ENCODE results near the gene GTF3A.

The GTF3A gene

DNA sequence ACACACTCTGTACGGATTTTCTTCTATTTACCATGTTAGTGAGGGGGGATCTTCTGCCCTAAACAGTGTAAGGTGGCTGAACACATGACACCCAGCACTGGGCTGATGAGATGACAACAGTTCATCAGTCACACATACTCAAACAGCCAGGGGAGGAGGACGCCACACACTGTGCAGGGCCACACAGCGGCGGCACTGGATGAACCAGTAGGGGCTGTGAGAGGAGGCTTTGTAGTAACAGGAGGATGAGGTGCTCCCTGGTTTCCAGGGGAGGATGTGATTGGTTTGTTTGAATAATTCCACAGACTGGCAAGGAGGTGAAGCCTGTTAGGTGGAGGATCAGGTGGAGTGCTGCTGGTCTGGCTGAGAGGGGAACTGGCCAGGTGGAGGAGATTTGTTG, 16.3 kb upstream of the GTF3A start:
- Histone ChIP-seq H3K9me3 (ENCODE audit: control insufficient read depth, low read length) (no peaks in the 10 kb centered on the region), H3K27ac (no peak overlapping the region), H3K4me3 (ENCODE audit: low read depth, low read length) (no peak overlapping the region), H3K4me1 (no peaks in the 10 kb centered on the region), H2AFZ (no peak overlapping the region), H3K36me3 (ENCODE audit: control insufficient read depth, insufficient read depth, low read length) (no peaks in the 10 kb centered on the region), H3K79me2 (no peaks in the 10 kb centered on the region), H3K4me2 (ENCODE audit: low read length) (no peak overlapping the region), H3K9ac (no peak overlapping the region), H3K27me3 (ENCODE audit: control insufficient read depth, insufficient read depth, low read length) (no peaks in the 10 kb centered on the region)
- TF ChIP-seq CTCF (IDR thresholded peaks at IDR 0.05) = no peak

- H3K27ac ChIP-seq = no peak overlapping the region
- no peak overlapping the region for H2AFZ ChIP-seq
- no peaks in the 10 kb centered on the region for H3K9me3 ChIP-seq (ENCODE audit: control insufficient read depth, low read length)
- H3K27me3 ChIP-seq (ENCODE audit: control insufficient read depth, insufficient read depth, low read length) = no peaks in the 10 kb centered on the region
- H3K4me1 ChIP-seq = no peaks in the 10 kb centered on the region
- TF ChIP-seq CTCF (IDR thresholded peaks at IDR 0.05) = no peak
- no peaks in the 10 kb centered on the region for H3K79me2 ChIP-seq
- no peak overlapping the region for H3K4me3 ChIP-seq (ENCODE audit: low read depth, low read length)
- H3K9ac ChIP-seq = no peak overlapping the region
- H3K4me2 ChIP-seq (ENCODE audit: low read length) = no peak overlapping the region
- H3K36me3 ChIP-seq (ENCODE audit: control insufficient read depth, insufficient read depth, low read length) = no peaks in the 10 kb centered on the region
Measured at GRCh38 chr13:27409013-27409412, 15.4 kb upstream of the GTF3A start.

DNA sequence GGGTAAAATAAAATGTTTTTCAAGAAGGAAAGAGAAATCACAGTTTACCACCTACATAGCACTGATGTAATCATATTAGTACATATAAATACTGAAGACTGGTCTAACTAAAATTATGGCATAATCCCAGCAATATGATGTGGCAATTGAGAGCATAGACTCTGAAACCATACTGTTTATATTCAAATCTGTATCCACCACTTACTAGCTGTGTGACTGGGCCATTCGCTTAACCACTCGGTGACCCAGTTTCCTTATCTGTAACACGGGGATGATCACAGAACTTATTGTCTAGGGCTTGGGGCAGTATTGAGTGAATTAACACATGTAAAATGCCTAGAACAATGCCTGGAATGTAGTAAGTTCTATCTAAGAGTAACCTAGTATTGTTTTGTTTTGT, 13.1 kb upstream of the GTF3A start:
- H3K4me3 ChIP-seq (ENCODE audit: low read depth, low read length) = no peak overlapping the region
- H3K79me2 ChIP-seq = no peaks in the 10 kb centered on the region
- H3K36me3 ChIP-seq (ENCODE audit: control insufficient read depth, insufficient read depth, low read length) = no peaks in the 10 kb centered on the region
- no peaks in the 10 kb centered on the region for H3K4me1 ChIP-seq
- H3K27me3 ChIP-seq (ENCODE audit: control insufficient read depth, insufficient read depth, low read length) = no peaks in the 10 kb centered on the region
- H3K9me3 ChIP-seq (ENCODE audit: control insufficient read depth, low read length) = no peaks in the 10 kb centered on the region
- H3K9ac ChIP-seq = no peak overlapping the region
- no peak for TF ChIP-seq CTCF (IDR thresholded peaks at IDR 0.05)
- no peak overlapping the region for H3K4me2 ChIP-seq (ENCODE audit: low read length)
- no peak overlapping the region for H3K27ac ChIP-seq
- H2AFZ ChIP-seq = no peak overlapping the region

GRCh38 chr13:27415116-27415515, 9.3 kb upstream of the GTF3A start:
- Histone ChIP-seq H3K27me3 (ENCODE audit: control insufficient read depth, insufficient read depth, low read length) (no peaks in the 10 kb centered on the region), H3K4me3 (ENCODE audit: low read depth, low read length) (no peak overlapping the region), H3K27ac (no peak overlapping the region), H3K4me2 (ENCODE audit: low read length) (no peak overlapping the region), H3K36me3 (ENCODE audit: control insufficient read depth, insufficient read depth, low read length) (no peaks in the 10 kb centered on the region), H2AFZ (no peak overlapping the region), H3K9ac (no peak overlapping the region), H3K4me1 (no peaks in the 10 kb centered on the region), H3K9me3 (ENCODE audit: control insufficient read depth, low read length) (no peaks in the 10 kb centered on the region), H3K79me2 (no peaks in the 10 kb centered on the region)
- no peak for TF ChIP-seq CTCF (IDR thresholded peaks at IDR 0.05)

DNA sequence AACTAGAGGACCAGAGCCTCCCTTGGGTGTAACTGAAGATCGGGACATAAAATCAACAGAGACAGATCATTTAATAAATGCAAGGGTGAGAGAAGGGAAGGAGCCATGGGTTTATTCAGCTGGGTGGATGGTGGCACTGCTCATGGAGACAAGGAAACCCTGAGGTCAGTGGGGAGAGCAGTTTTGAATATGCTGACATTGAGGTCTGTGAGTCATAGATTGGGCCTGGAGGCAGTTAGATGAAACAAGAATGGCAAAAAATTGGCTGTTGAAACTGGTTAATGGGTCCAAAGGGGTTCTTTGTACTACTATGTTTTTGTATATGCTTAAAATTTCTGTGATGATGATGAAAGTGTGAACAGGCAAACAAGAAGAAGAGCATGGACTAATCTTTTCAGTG, 5.1 kb upstream of the GTF3A start:
- Histone ChIP-seq H3K27ac (no peak overlapping the region), H3K4me1 (no peaks in the 10 kb centered on the region), H3K27me3 (ENCODE audit: control insufficient read depth, insufficient read depth, low read length) (no peaks in the 10 kb centered on the region), H3K9me3 (ENCODE audit: control insufficient read depth, low read length) (no peaks in the 10 kb centered on the region), H3K36me3 (ENCODE audit: control insufficient read depth, insufficient read depth, low read length) (no peaks in the 10 kb centered on the region), H2AFZ (no peak overlapping the region), H3K79me2 (no peaks in the 10 kb centered on the region), H3K4me2 (ENCODE audit: low read length) (no peak overlapping the region), H3K4me3 (ENCODE audit: low read depth, low read length) (no peak overlapping the region), H3K9ac (no peak overlapping the region)
- TF ChIP-seq CTCF (IDR thresholded peaks at IDR 0.05) = no peak
